SU-DHL-6 (cell line): ENCODE measurements around the gene EPB41L3.

Experiments
- H2AFZ ChIP-seq: fragments of 200-600 bp; sonication (generic); 2 replicates; pipeline ENCODE4 v1.6.1; 2014; ENCODE audit warnings: low read depth, mild to moderate bottlenecking, moderate library complexity, mixed read lengths, antibody characterized with exemption, low read length; ENCODE audit not compliant: severe bottlenecking
- H3F3A ChIP-seq: fragments of 200-600 bp; shearing (Covaris generic); 2 replicates; pipeline ENCODE4 v1.6.0; 2016; ENCODE audit warnings: antibody characterized with exemption, mild to moderate bottlenecking; ENCODE audit not compliant: insufficient read depth
- H3K27ac ChIP-seq: fragments of 200-600 bp; sonication (generic); 2 replicates; pipeline ENCODE4 v1.5.1; 2016; ENCODE audit warnings: low read depth, mild to moderate bottlenecking, low read length, moderate library complexity, mixed read lengths
- H3K27me3 ChIP-seq: fragments of 200-600 bp; sonication (generic), shearing (Covaris generic); 2 replicates; pipeline ENCODE4 v1.6.0; 2014; ENCODE audit warnings: mild to moderate bottlenecking, low read length
- H3K36me3 ChIP-seq: fragments of 200-600 bp; sonication (generic); 2 replicates; pipeline ENCODE4 v1.6.1; 2014; ENCODE audit warnings: mild to moderate bottlenecking, low read length, mixed read lengths
- H3K4me2 ChIP-seq: fragments of 300-600, 200-600 bp; shearing (Covaris generic), sonication (generic); 2 replicates; pipeline ENCODE4 v1.6.0; 2014; ENCODE audit warnings: low read length, low read depth, mild to moderate bottlenecking; ENCODE audit not compliant: poor library complexity, severe bottlenecking
- H3K4me3 ChIP-seq: fragments of 200-600 bp; sonication (generic); 2 replicates; pipeline ENCODE4 v1.5.1; 2014; ENCODE audit warnings: antibody characterized with exemption, low read length, mild to moderate bottlenecking, mixed read lengths; ENCODE audit not compliant: insufficient read depth, poor library complexity, severe bottlenecking
- H3K79me2 ChIP-seq: fragments of 200-600 bp; sonication (generic); 2 replicates; pipeline ENCODE4 v1.6.1; 2014; ENCODE audit warnings: mild to moderate bottlenecking, low read length, moderate library complexity; ENCODE audit not compliant: insufficient read depth
- H3K9ac ChIP-seq: fragments of 200-600 bp; sonication (generic); 2 replicates; pipeline ENCODE4 v1.7.0; 2014; ENCODE audit warnings: mild to moderate bottlenecking, low read length
- H3K9me2 ChIP-seq: fragments of 200-600 bp; sonication (generic); replicated peaks from 2 replicates; pipeline ENCODE4 v1.6.1; 2014; ENCODE audit warnings: low read length; ENCODE audit not compliant: insufficient read depth
- H3K9me3 ChIP-seq: fragments of 200-600 bp; sonication (generic); 2 replicates; pipeline ENCODE4 v1.6.1; 2014; ENCODE audit warnings: low read length, mixed read lengths; ENCODE audit not compliant: insufficient read depth
- H4K20me1 ChIP-seq: fragments of 200-600 bp; sonication (generic); 2 replicates; pipeline ENCODE4 v1.6.1; 2014; ENCODE audit warnings: low read depth, mild to moderate bottlenecking, antibody characterized with exemption, low read length, moderate library complexity, mixed read lengths
- EZH2phosphoT487 ChIP-seq: fragments of 200-600 bp; sonication (generic), shearing (Covaris generic); conservative IDR thresholded peaks from 2 replicates; pipeline ENCODE4 v1.6.1; 2018; ENCODE audit warnings: mild to moderate bottlenecking, antibody characterized with exemption, low read length, moderate library complexity, mixed read lengths
- TF ChIP-seq, protein P1 (sequence below): fragments of 200-600 bp; sonication (generic); IDR thresholded peaks from one replicate; pipeline ENCODE4 v1.5.1; 2017; ENCODE audit warnings: antibody characterized with exemption, mild to moderate bottlenecking, low read length, moderate library complexity; ENCODE audit not compliant: insufficient read depth, poor library complexity, severe bottlenecking

Gene EPB41L3

DNA sequence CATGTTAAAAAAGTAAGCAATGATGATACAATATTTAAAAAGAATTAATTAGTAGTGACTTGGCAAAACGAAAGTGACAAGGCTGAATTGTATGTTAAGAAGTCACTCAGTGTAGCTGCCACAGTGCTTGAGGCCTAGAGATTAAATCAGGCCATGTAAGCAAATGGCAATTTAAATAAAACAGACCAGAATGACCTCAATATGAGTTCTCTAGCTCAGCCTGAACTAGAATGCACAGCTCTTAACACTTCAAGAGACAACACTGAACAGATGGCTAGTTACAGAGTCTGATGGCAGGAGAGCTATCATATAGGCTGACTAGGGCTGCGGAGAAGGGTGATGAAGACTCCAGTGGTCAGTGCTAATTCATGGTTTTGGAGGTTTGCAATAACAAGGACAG lies 130.3 kb downstream of the EPB41L3 start:
- Histone ChIP-seq H3K9ac (no peak overlapping the region), H3K9me3 (no peaks in the 10 kb centered on the region), H3K36me3 (no peaks in the 10 kb centered on the region), H4K20me1 (no peaks in the 10 kb centered on the region), H3K79me2 (no peaks in the 10 kb centered on the region), H3F3A (no peaks in the 10 kb centered on the region), H3K4me2 (no peak overlapping the region), H3K4me3 (no peak overlapping the region), H3K27me3 (no peaks in the 10 kb centered on the region), H3K27ac (no peak overlapping the region), H3K9me2 (no peaks in the 10 kb centered on the region), H2AFZ (no peak overlapping the region)
- no peak for TF ChIP-seq EZH2phosphoT487
- TF ChIP-seq, protein P1, sequence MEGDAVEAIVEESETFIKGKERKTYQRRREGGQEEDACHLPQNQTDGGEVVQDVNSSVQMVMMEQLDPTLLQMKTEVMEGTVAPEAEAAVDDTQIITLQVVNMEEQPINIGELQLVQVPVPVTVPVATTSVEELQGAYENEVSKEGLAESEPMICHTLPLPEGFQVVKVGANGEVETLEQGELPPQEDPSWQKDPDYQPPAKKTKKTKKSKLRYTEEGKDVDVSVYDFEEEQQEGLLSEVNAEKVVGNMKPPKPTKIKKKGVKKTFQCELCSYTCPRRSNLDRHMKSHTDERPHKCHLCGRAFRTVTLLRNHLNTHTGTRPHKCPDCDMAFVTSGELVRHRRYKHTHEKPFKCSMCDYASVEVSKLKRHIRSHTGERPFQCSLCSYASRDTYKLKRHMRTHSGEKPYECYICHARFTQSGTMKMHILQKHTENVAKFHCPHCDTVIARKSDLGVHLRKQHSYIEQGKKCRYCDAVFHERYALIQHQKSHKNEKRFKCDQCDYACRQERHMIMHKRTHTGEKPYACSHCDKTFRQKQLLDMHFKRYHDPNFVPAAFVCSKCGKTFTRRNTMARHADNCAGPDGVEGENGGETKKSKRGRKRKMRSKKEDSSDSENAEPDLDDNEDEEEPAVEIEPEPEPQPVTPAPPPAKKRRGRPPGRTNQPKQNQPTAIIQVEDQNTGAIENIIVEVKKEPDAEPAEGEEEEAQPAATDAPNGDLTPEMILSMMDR = no peak

DNA sequence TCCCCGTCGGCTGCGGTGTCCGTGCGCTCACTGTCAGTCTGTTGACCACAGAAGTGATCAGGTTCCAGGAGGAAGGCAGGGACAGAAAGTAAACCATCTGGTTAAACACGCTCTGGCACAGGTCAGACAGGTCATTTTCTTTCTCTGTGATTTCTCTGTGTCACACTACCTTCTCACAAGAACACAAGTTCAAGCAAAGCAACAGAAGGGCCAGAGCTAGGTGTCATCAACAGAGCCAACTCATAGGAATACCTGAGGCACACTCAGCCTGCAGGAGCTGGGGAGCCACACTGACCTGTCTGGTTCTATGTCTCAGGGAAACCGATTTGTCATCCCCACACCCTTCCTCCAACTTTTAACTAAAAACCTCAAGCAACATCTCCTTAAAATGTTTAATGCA lies 133.2 kb downstream of the EPB41L3 start:
- no peaks in the 10 kb centered on the region for H3K9me3 ChIP-seq
- no peaks in the 10 kb centered on the region for H3K36me3 ChIP-seq
- H3K27me3 ChIP-seq = no peaks in the 10 kb centered on the region
- no peaks in the 10 kb centered on the region for H3K9me2 ChIP-seq
- H3K4me2 ChIP-seq = no peak overlapping the region
- H3K4me3 ChIP-seq = no peak overlapping the region
- H3K79me2 ChIP-seq = no peaks in the 10 kb centered on the region
- TF ChIP-seq EZH2phosphoT487 = no peak
- TF ChIP-seq, protein P1 = no peak
- H2AFZ ChIP-seq = no peak overlapping the region
- H3F3A ChIP-seq = no peaks in the 10 kb centered on the region
- no peak overlapping the region for H3K9ac ChIP-seq
- no peak overlapping the region for H3K27ac ChIP-seq
- no peaks in the 10 kb centered on the region for H4K20me1 ChIP-seq

DNA sequence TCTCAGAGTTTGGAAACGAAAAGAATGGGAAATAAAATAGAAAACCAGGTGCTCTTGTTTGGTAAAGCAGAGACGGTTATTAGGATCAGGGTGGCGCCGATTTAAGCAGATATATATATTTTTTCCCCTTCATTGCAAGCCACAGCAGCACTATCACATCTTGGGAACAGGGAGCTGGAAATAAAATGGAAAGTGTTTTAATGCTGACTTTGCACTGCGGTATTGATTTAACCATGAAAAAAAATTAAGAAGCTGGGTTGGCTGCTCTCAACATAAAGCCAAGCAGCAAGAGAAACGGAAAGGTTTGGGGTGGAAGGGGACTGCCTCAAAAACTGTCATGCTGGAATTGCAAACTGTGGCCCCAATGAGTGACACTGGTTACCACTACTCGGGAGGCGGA lies 145.5 kb downstream of the EPB41L3 start:
- H3K27me3 ChIP-seq = no peaks in the 10 kb centered on the region
- H3K4me2 ChIP-seq = no peak overlapping the region
- no peaks in the 10 kb centered on the region for H3K9me2 ChIP-seq
- no peak overlapping the region for H3K9ac ChIP-seq
- H3K79me2 ChIP-seq = no peaks in the 10 kb centered on the region
- TF ChIP-seq, protein P1 = no peak
- no peak for TF ChIP-seq EZH2phosphoT487
- H2AFZ ChIP-seq = no peak overlapping the region
- H3K4me3 ChIP-seq = no peak overlapping the region
- no peak overlapping the region for H3K27ac ChIP-seq
- H3F3A ChIP-seq = no peaks in the 10 kb centered on the region
- no peaks in the 10 kb centered on the region for H4K20me1 ChIP-seq
- H3K9me3 ChIP-seq = no peaks in the 10 kb centered on the region
- no peaks in the 10 kb centered on the region for H3K36me3 ChIP-seq
